8988T (cell line): ENCODE results near the gene PNMA6F.
"Not testable (repeated sequence)": the region's sequence is repeated elsewhere in the genome, so short reads cannot be mapped to it uniquely, and the experiment has no call there.

Experiments used
- DNase-seq: peaks from one replicate; pipeline ENCODE4 v3.0.0; 2011

The PNMA6F gene

DNA sequence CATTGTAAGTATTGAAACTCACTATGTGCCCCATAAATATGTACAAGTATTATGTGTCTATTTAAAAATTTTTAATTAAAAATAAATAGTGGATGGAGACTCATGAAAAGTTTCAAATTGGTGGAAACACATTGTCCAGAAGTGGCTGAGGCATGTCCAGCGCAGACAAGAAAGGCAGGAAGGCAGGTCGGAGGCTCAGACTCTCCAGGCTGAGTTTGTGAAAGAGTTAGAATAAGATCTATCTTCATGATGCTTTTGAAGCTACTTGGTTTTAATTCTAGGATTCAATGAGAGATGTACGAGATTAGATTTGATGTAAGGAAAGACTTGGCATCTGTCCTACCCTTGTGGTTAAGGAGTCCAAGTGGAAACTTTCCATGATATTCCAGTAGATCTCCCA lies 19.8 kb downstream of the PNMA6F start:
- DNase-seq = no peak

DNA sequence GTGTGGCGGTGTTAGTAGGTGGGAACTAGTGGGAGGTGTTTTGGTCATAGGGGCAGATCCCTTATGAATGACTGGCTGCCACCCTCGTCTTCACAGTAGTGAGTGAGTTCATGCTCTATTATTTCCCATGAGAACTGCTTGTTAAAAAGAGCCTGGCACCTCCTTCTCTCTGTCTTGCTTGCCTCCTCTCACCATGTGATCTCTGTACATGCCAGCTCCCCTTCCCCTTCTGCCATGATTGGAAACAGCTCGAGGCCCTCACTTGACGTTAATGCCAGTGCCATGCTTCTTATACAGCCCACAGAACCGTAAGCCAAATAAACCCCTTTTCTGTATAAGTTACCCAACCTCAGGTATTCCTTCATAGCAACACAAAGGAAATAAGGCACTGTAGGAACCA lies 21.7 kb downstream of the PNMA6F start:
- no peak for DNase-seq

DNA sequence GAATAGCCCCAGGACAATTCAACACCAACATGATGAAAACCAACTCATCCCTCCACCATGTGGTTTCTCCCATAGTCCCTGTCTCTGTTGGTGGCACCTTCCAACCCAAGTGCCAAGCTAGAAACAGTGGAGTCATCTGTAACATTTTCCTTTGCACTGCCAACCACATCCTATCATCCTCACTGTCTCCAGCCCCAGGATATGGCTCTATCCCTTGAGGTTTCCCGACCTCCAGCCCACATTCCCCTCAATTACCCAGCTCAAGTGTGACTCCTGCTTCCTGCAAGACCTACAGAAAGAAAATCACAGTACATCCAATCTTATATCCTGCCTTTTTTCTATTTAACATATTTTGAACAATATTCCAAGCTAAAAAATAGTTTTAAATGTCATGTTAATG lies 24.2 kb downstream of the PNMA6F start:
- DNase-seq = no peak

DNA sequence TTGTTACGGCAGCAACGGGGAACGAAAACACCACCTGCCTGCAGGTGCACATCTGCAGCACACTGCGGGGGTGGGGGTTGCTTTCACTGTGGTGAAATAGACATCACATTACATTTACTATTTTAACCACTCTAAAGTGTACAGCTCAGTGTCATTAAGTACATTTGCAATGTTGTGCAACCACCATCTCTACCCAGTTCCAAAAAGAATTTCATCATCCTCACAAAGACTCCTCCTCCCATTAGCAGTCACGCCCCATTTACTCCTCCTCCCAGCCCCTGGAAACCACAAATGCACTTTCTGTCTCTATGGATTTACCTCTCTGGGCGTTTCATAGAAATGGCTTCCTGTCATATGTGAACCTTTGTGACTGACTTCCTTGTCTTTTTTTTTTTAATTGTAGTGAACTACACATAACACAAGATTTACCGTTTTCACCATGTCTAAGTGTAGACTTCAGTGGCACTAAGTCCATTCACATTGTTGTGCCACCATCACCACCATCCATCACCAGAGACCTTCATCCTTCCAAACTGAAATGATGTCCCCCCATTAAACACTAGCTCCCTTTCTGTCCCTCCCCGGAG lies 28.0 kb downstream of the PNMA6F start:
- not testable (repeated sequence) for DNase-seq

DNA sequence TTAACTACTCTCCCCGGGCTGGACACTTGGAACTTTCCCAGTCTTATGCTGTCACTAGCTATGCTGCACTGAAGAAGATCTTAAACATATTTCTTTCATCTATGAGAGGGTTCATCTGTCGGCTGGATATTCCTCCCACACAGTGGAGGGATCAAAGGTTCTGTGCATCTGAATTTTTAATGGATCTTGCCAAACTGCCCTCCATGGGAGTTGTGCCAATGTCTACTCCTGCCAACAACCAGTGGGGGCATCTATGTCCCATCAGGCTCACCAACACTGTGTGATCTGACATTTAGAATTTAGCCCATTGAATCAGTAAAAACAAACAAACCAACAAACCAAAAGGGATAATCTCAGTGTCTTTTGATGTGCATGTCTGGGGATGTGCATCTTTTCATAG lies 32.8 kb downstream of the PNMA6F start:
- not testable (repeated sequence) for DNase-seq

DNA sequence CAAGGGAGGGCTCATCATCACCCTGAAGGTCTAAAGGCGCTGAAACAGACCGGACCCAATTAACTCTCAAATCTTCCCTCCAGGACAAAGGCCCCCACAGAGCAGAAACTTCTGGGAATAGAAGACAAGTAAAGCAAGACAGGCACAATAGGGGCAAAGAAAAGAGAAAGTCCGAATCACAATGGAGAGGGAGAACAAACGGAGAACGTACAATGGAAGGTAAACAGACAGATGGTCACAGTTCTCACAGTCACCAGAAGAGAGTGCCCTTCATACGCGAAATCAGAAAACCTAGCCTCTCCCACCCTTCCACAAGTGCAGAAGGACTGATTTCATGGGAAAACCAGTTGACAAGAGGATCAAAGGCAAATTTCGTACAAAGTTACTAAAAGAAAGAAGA lies 35.9 kb downstream of the PNMA6F start:
- not testable (repeated sequence) for DNase-seq

DNA sequence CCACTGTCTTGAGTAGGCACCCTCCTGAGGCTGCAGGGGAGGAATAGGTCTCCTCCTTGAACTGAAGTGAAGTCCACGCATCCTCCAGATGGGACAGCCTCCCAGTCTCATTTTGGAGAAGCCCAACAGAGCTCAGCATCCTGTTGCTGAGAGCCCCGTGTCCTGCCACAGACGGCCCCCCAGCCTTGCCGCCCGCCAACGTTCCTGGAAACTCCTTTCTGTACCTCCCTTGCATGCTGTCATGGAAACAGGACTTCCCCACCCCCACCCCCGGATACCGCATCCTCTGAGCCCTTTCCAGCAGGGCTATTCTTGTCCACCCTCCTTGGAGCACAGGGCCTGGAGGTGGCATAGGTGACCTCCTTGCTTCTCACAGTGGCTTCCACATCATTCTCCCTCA lies 37.6 kb downstream of the PNMA6F start:
- not testable (repeated sequence) for DNase-seq

DNA sequence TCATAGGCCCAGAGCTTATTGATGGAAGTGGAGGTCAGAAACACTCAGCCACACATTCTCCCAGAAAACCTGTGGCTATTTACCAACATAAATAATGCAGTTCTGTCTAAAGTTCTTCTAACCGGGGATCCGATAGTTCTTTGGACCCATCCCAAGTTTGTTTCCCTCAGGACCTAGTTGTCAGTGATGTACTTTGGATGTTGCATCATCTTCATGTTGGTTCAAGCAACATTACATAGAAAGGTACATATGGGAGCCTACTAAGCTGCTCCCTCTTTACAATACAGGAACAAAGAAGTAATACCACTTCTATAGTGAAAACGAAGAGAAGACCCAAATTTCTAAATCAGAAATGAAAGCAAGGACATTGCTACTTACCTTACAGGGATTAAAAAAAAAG lies 39.8 kb downstream of the PNMA6F start:
- not testable (repeated sequence) for DNase-seq

DNA sequence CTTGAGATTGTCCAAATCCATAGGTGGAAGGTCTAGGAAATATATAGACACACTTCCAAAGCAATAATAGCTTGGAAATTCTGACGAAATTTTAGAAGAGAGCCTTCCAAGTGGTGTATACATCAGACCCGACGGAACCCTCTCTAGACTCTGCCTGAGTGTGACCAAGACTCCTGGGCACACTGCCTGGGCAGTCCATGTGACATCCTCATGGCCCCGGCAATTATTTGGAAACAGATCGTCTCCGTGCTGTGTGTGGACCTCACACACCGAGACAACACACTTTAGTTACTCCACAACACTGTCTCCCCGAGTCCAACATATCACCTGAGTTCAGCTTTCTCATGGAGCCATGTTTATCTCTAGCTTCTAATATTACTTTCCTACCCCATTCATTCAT lies 42.3 kb downstream of the PNMA6F start:
- DNase-seq = not testable (repeated sequence)

DNA sequence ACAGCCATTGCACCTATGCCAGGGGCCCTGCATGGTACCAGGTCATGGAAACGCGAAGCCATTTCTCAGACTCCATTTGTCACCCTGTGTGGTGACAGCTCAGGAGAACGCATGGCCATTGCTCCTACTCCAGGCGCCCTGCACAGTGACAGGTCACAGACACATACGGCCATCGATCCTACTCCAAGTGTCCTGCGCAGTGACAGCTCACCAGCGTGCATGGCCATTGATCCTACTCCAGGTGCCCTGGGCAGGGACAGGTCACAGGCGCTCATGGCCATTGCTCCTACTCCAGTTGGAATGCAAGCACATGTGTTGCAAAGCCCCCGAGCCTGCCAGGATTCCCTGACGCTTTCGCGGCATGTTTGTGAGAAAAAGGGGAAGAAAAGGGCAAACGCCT lies 45.5 kb downstream of the PNMA6F start:
- not testable (repeated sequence) for DNase-seq

DNA sequence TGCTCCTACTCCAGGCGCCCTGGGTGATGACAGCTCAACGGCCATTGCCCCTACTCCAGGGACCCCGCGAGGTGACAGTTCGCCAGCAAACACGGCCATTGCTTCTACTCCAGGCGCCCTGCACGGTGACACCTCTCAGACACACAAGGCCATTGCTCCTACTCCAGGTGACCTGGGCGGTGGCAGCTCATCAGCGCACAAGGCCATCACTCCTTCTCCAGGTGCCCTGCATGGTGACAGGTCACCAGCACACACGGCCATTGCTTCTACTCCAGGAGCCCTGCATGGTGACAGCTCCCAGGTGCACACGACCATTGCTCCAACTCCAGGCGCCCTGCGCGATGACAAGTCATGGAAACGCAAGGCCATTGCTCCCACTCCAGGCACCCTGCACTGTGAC lies 46.1 kb downstream of the PNMA6F start:
- DNase-seq = not testable (repeated sequence)

DNA sequence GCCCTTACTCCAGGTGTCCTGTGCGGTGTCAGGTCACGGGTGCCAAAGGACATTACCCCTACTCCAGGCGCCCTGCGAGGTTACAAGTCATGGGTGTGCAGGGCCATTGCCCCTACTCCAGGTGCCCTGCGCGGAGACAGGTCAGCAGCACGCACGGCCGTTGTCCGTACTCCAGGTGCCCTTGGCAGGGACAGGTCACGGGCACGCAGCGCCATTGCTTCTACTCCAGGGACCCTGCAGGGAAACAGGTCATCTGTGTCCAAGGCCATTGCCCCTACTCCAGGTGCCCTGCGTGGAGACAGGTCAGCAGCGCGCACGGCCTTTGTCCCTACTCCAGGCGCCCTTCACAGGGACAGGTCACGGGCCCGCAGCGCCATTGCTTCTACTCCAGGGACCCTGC lies 49.0 kb downstream of the PNMA6F start:
- not testable (repeated sequence) for DNase-seq

DNA sequence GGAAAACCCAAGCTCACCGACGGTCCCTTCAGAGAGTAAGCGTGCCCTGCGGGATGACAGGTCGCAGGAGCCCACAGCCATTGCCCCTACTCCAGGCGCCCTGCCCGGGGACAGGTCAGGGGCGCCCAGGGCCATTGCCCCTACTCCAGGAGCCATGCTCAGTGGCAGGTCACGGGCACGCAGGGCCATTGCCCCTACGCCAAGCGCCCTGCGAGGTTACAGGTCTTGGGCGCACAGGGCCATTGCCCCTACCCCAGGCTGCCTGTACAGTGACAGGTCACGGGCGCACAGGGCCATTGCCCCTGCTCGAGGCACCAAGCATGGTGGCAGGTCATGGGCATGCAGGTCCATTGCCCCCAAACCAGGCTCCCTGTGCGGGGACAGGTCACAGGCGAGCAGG lies 49.5 kb downstream of the PNMA6F start:
- not testable (repeated sequence) for DNase-seq
